ENCODE data around the gene DDX3X. TPM values are rescaled to one million over a fixed set of nuclear protein-coding genes. Genes with fewer than 3 reads are reported as not detected.
"Not testable (repeated sequence)": the region's sequence is repeated elsewhere in the genome, so short reads cannot be mapped to it uniquely, and the experiment has no call there.

The DDX3X gene
- total RNA-seq, 1 donor from 2014 or later, result 264 TPM

- H3K36me3 Mint-ChIP-seq, result no peaks in the 10 kb centered on the region
- peaks cover 19% of the 10 kb centered on the region for H3K9me3 Mint-ChIP-seq
- no peaks in the 10 kb centered on the region for H3K4me1 ChIP-seq
- no peak overlapping the region for H3K27ac Mint-ChIP-seq
- H3K27ac ChIP-seq, result no peak overlapping the region
- H2AFZ ChIP-seq (replicated peaks), result no peak overlapping the region
- H3K79me2 ChIP-seq (ENCODE audit: low read depth), result no peaks in the 10 kb centered on the region
- no peaks in the 10 kb centered on the region for H3F3A ChIP-seq (ENCODE audit: low read depth)
- no peaks in the 10 kb centered on the region for H3K36me3 ChIP-seq
- H3K9ac ChIP-seq, result no peak overlapping the region
- no peaks in the 10 kb centered on the region for H3K9me3 ChIP-seq (ENCODE audit: low read depth)
- no peak for TF ChIP-seq EZH2 (IDR thresholded peaks at IDR 0.05)
- no peak for TF ChIP-seq EZH2phosphoT487 (IDR thresholded peaks at IDR 0.05)
- no peak for TF ChIP-seq CTCF (IDR thresholded peaks at IDR 0.05)
- H4K20me1 ChIP-seq (ENCODE audit: low read depth), result no peaks in the 10 kb centered on the region
- DNase-seq (ENCODE audit: low spot score), result no peak
- no peaks in the 10 kb centered on the region for H3K4me1 Mint-ChIP-seq
- peaks cover 4% of the 10 kb centered on the region for H3K27me3 Mint-ChIP-seq (ENCODE audit: insufficient read depth, low read depth)
- H3K27me3 ChIP-seq, result no peaks in the 10 kb centered on the region
- H3K4me2 ChIP-seq, result no peak overlapping the region
- H3K4me3 ChIP-seq, result no peak overlapping the region
- H3K4me3 Mint-ChIP-seq, result no peak overlapping the region
These were observed 35.2 kb downstream of the DDX3X start for GRCh38 chrX:41369152-41369551.

- H3K9me3 Mint-ChIP-seq, result peaks cover 15% of the 10 kb centered on the region
- not testable (repeated sequence) for H3K4me3 Mint-ChIP-seq
These were observed 37.6 kb downstream of the DDX3X start for GRCh38 chrX:41371575-41371974.

GRCh38 chrX:41373989-41374606, 40.1 kb downstream of the DDX3X start:
- Histone ChIP-seq H3K9me3 (ENCODE audit: low read depth) (no peaks in the 10 kb centered on the region), H3K27ac (no peak overlapping the region), H3K4me1 (no peaks in the 10 kb centered on the region), H2AFZ (replicated peaks) (no peak overlapping the region), H4K20me1 (ENCODE audit: low read depth) (no peaks in the 10 kb centered on the region), H3K79me2 (ENCODE audit: low read depth) (no peaks in the 10 kb centered on the region), H3K36me3 (no peaks in the 10 kb centered on the region), H3K4me2 (no peak overlapping the region), H3F3A (ENCODE audit: low read depth) (no peaks in the 10 kb centered on the region), H3K27me3 (no peaks in the 10 kb centered on the region), H3K9ac (no peak overlapping the region), H3K4me3 (no peak overlapping the region)
- peaks cover 15% of the 10 kb centered on the region for H3K9me3 Mint-ChIP-seq
- H3K27me3 Mint-ChIP-seq (ENCODE audit: insufficient read depth, low read depth), result peaks cover 2% of the 10 kb centered on the region
- H3K4me1 Mint-ChIP-seq, result no peaks in the 10 kb centered on the region
- no peak overlapping the region for H3K27ac Mint-ChIP-seq
- no peak overlapping the region for H3K4me3 Mint-ChIP-seq
- no peak for TF ChIP-seq CTCF (IDR thresholded peaks at IDR 0.05)
- TF ChIP-seq EZH2 (IDR thresholded peaks at IDR 0.05), result no peak
- no peak for TF ChIP-seq EZH2phosphoT487 (IDR thresholded peaks at IDR 0.05)
- DNase-seq (ENCODE audit: low spot score), result no peak
- no peaks in the 10 kb centered on the region for H3K36me3 Mint-ChIP-seq

More at GRCh38 chrX:41371575-41371974, 37.6 kb downstream of the DDX3X start:
- not testable (repeated sequence) for H3K27ac Mint-ChIP-seq; H3K9me3 ChIP-seq (ENCODE audit: low read depth); H3K36me3 ChIP-seq; H3K36me3 Mint-ChIP-seq; H3K27me3 Mint-ChIP-seq (ENCODE audit: insufficient read depth, low read depth); H3K4me3 ChIP-seq; DNase-seq (ENCODE audit: low spot score); H3F3A ChIP-seq (ENCODE audit: low read depth); H3K4me2 ChIP-seq; H3K9ac ChIP-seq; H3K79me2 ChIP-seq (ENCODE audit: low read depth); H3K4me1 ChIP-seq; H3K27ac ChIP-seq; H3K27me3 ChIP-seq; H3K4me1 Mint-ChIP-seq; H2AFZ ChIP-seq (replicated peaks); H4K20me1 ChIP-seq (ENCODE audit: low read depth)

- no peaks in the 10 kb centered on the region for H4K20me1 ChIP-seq (ENCODE audit: low read depth)
- H3K9ac ChIP-seq, result no peak overlapping the region
- Mint-ChIP-seq H3K27me3 (ENCODE audit: insufficient read depth, low read depth) (peaks cover 2% of the 10 kb centered on the region), H3K27ac (no peak overlapping the region), H3K4me3 (no peak overlapping the region), H3K9me3 (peaks cover 9% of the 10 kb centered on the region), H3K4me1 (peaks cover 5% of the 10 kb centered on the region), H3K36me3 (no peaks in the 10 kb centered on the region)
- H3K27ac ChIP-seq, result no peak overlapping the region
- no peak overlapping the region for H3K4me2 ChIP-seq
- H2AFZ ChIP-seq (replicated peaks), result no peak overlapping the region
- no peaks in the 10 kb centered on the region for H3K36me3 ChIP-seq
- DNase-seq (ENCODE audit: low spot score), result no peak
- H3K4me3 ChIP-seq, result no peak overlapping the region
- no peaks in the 10 kb centered on the region for H3K4me1 ChIP-seq
- H3K79me2 ChIP-seq (ENCODE audit: low read depth), result no peaks in the 10 kb centered on the region
- no peak for TF ChIP-seq EZH2 (IDR thresholded peaks at IDR 0.05)
- TF ChIP-seq CTCF (IDR thresholded peaks at IDR 0.05), result no peak
- no peak for TF ChIP-seq EZH2phosphoT487 (IDR thresholded peaks at IDR 0.05)
- H3K9me3 ChIP-seq (ENCODE audit: low read depth), result no peaks in the 10 kb centered on the region
- peaks cover 6% of the 10 kb centered on the region for H3F3A ChIP-seq (ENCODE audit: low read depth)
- no peaks in the 10 kb centered on the region for H3K27me3 ChIP-seq
These were observed 43.7 kb downstream of the DDX3X start for GRCh38 chrX:41377624-41378023.

Data from neural progenitor cell (in vitro differentiated cells).